IMR-90 (cell line): ENCODE data around the gene COL25A1. TPM values are rescaled to one million over a fixed set of nuclear protein-coding genes. Genes with fewer than 3 reads are reported as not detected.

Experiments used
- ATAC-seq: fragments of 200-7000 bp; cut with Tn5 transposase; 2 replicates; pipeline ENCODE4 v1.9.1; 2020; ENCODE audit warnings: low read depth, mild to moderate bottlenecking, moderate library complexity
- BruUV-seq: library from RNA; stranded (reverse); fragments of 400-500 nt; replicated peaks from 2 replicates; lab custom pipeline; 2021; lab: Mats Ljungman, UMichigan
- CTCF ChIA-PET: fragments of 300-600 bp; formaldehyde crosslinking; extraction: SDS; loops from one replicate; lab custom pipeline; 2021; ENCODE audit warnings: antibody characterized with exemption; lab: Yijun Ruan, JAX
- POLR2A ChIA-PET: fragments of 300-600 bp; sonication (Branson Sonifier 250); formaldehyde crosslinking; loops from one replicate; lab custom pipeline; 2022; ENCODE audit warnings: antibody characterized with exemption; ENCODE audit not compliant: unreplicated experiment; lab: Charles Lee
- DNase-seq: peaks from one replicate; pipeline ENCODE4 v3.0.0; 2013
- H2AFZ ChIP-seq: replicated peaks from 2 replicates; pipeline ENCODE3; 2013; ENCODE audit warnings: low read length, mild to moderate bottlenecking; ENCODE audit not compliant: poor library complexity
- H2AK5ac ChIP-seq: 2 replicates; pipeline ENCODE4 v1.6.1; 2013; ENCODE audit warnings: low read depth, low read length, inconsistent platforms
- H2AK9ac ChIP-seq: replicated peaks from 2 replicates; pipeline ENCODE3; 2013; ENCODE audit warnings: mild to moderate bottlenecking, low read depth, low read length, moderate library complexity; ENCODE audit not compliant: poor library complexity
- H2BK120ac ChIP-seq: 2 replicates; pipeline ENCODE4 v1.6.1; 2013; ENCODE audit warnings: low read depth, low read length, inconsistent platforms
- H2BK15ac ChIP-seq: 3 replicates; pipeline ENCODE4 v1.6.1; 2013; ENCODE audit warnings: low read depth, low read length, inconsistent platforms
- H2BK20ac ChIP-seq: 2 replicates; pipeline ENCODE4 v1.6.1; 2013; ENCODE audit warnings: low read depth, mild to moderate bottlenecking, inconsistent platforms, low read length, moderate library complexity
- H2BK5ac ChIP-seq: 2 replicates; pipeline ENCODE4 v1.6.1; 2013; ENCODE audit warnings: mild to moderate bottlenecking, low read depth, low read length, inconsistent platforms; ENCODE audit not compliant: poor library complexity, severe bottlenecking
- H3K14ac ChIP-seq: replicated peaks from 2 replicates; pipeline ENCODE4 v1.6.1; 2013; ENCODE audit warnings: low read depth, low read length, inconsistent platforms
- H3K18ac ChIP-seq: 2 replicates; pipeline ENCODE4 v1.6.1; 2013; ENCODE audit warnings: low read depth, low read length, control low read depth
- H3K23ac ChIP-seq: 2 replicates; pipeline ENCODE4 v1.6.1; 2013; ENCODE audit warnings: low read depth, low read length, inconsistent platforms
- H3K27ac ChIP-seq: 2 replicates; pipeline ENCODE4 v1.5.1; 2013; ENCODE audit warnings: mild to moderate bottlenecking, control low read depth, low read length; ENCODE audit not compliant: insufficient read depth
- H3K27me3 ChIP-seq: 2 replicates; pipeline ENCODE4 v1.6.1; 2013; ENCODE audit warnings: low read length; ENCODE audit not compliant: control insufficient read depth, insufficient read depth
- H3K36me3 ChIP-seq: 2 replicates; pipeline ENCODE4 v1.6.1; 2013; ENCODE audit warnings: low read length, mixed read lengths; ENCODE audit not compliant: control insufficient read depth, insufficient read depth
- H3K4ac ChIP-seq: 2 replicates; pipeline ENCODE4 v1.6.1; 2013; ENCODE audit warnings: low read depth, low read length, inconsistent platforms
- H3K4me1 ChIP-seq: 2 replicates; pipeline ENCODE4 v1.6.1; 2013; ENCODE audit warnings: low read length, mixed read lengths; ENCODE audit not compliant: control insufficient read depth, insufficient read depth
- H3K4me2 ChIP-seq: 2 replicates; pipeline ENCODE4 v1.6.1; 2013; ENCODE audit warnings: low read depth, mild to moderate bottlenecking, control low read depth, low read length, moderate library complexity
- H3K4me3 ChIP-seq: 2 replicates; pipeline ENCODE4 v1.5.1; 2013; ENCODE audit warnings: low read depth, mild to moderate bottlenecking, control low read depth, low read length, moderate library complexity; ENCODE audit not compliant: insufficient read depth
- H3K56ac ChIP-seq: 2 replicates; pipeline ENCODE4 v1.6.1; 2013; ENCODE audit warnings: low read length, inconsistent platforms; ENCODE audit not compliant: insufficient read depth; ENCODE audit errors: extremely low read depth
- H3K79me1 ChIP-seq, 2 experiments: 2 replicates each; pipeline ENCODE4 v1.6.1; 2013; ENCODE audit warnings: low read length in 2 of 2, inconsistent platforms in 1 of 2, low read depth in 1 of 2
- H3K9ac ChIP-seq: 2 replicates; pipeline ENCODE4 v1.6.1; 2013; ENCODE audit warnings: low read depth, low read length, control low read depth
- H3K9me1 ChIP-seq: 2 replicates; pipeline ENCODE4 v1.6.1; 2013; ENCODE audit warnings: low read length, inconsistent platforms; ENCODE audit not compliant: insufficient read depth
- H3K9me3 ChIP-seq: 2 replicates; pipeline ENCODE4 v1.6.1; 2013; ENCODE audit warnings: low read length; ENCODE audit not compliant: control insufficient read depth, insufficient read depth
- H4K20me1 ChIP-seq: 2 replicates; pipeline ENCODE4 v1.6.1; 2013; ENCODE audit warnings: low read length, inconsistent platforms; ENCODE audit not compliant: insufficient read depth
- H4K5ac ChIP-seq: 2 replicates; pipeline ENCODE4 v1.6.1; 2013; ENCODE audit warnings: mild to moderate bottlenecking, low read depth, low read length, control low read depth
- H4K8ac ChIP-seq, 2 experiments: 2 replicates each; pipeline ENCODE4 v1.6.1; 2013; ENCODE audit warnings: low read depth in 2 of 2, low read length in 2 of 2, control low read depth in 1 of 2, inconsistent platforms in 1 of 2
- H4K91ac ChIP-seq: 2 replicates; pipeline ENCODE4 v1.6.1; 2013; ENCODE audit warnings: low read depth, low read length, inconsistent platforms; ENCODE audit not compliant: insufficient read depth
- CHD1 ChIP-seq: IDR thresholded peaks from 2 replicates; pipeline ENCODE4 v1.6.1; 2012; ENCODE audit warnings: low read depth, low read length, improper control_type of control experiment
- MXI1 ChIP-seq: IDR thresholded peaks from 2 replicates; pipeline ENCODE4 v1.6.1; 2012; ENCODE audit warnings: low read depth, mild to moderate bottlenecking, low read length, moderate library complexity, borderline replicate concordance
- SMC3 ChIP-seq: fragments of 150-350 bp; IDR thresholded peaks from 2 replicates; pipeline ENCODE4 v1.6.1; 2016; ENCODE audit warnings: low read depth, mild to moderate bottlenecking, antibody characterized with exemption, low read length, moderate library complexity
- WGBS, 2 experiments: methylation state at CpG; one replicate each; pipeline versions ENCODE4 v1.1.5 to v1.1.7; 2013; ENCODE audit warnings: missing lambda C conversion rate in 2 of 2; ENCODE audit not compliant: insufficient read length in 1 of 2; ENCODE audit errors: extremely low coverage in 2 of 2; 5-methylcytosine and 5-hydroxymethylcytosine counted together
- dilution Hi-C: fragments of 300-500 bp; cut with HindIII; formaldehyde crosslinking; loops from one replicate; pipeline ENCODE4 v1.14.3; 2018; ENCODE audit warnings: low sequenced_read_pairs; ENCODE audit not compliant: unreplicated experiment
- in situ Hi-C: fragments of 300-500 bp; cut with MboI; formaldehyde crosslinking; loops from 3 replicates; pipeline ENCODE4 v1.14.3; 2019; ENCODE audit warnings: low sequenced_read_pairs, inconsistent platforms, mixed read lengths
- intact Hi-C: fragments of 100-400 bp; cut with micrococcal nuclease; formaldehyde crosslinking; loops from 2 replicates; pipeline ENCODE4 v1.10.0; 2022
- polyA plus RNA-seq, 3 experiments: library from polyadenylated mRNA; depleted of rRNA; stranded (reverse); fragments of >200 nt; gene quantifications; 2 replicates each; pipeline ENCODE4 v1.2.3, GENCODE V29; 2012; ENCODE audit warnings: low replicate concordance in 1 of 3
- total RNA-seq: library from RNA; depleted of rRNA; stranded (reverse); fragments of >200 nt; gene quantifications from 2 replicates; pipeline ENCODE4 v1.2.3, GENCODE V29; 2012

The COL25A1 gene
- total and polyA plus RNA-seq, 2 of the 4 experiments (the other 2 are of a cell fraction): under 0.01 to 0.05 TPM

- H4K20me1 ChIP-seq: no peaks in the 10 kb centered on the region
- no peaks in the 10 kb centered on the region; the same call in none of the 2 replicates for H3K27me3 ChIP-seq
- H2BK120ac ChIP-seq: no peak overlapping the region
- H4K8ac ChIP-seq: no peak overlapping the region
- no peak overlapping the region for H3K4me3 ChIP-seq
- ATAC-seq (no peak), DNase-seq (no peak)
- no peaks in the 10 kb centered on the region for H3K9me3 ChIP-seq
- H3K4ac ChIP-seq: no peak overlapping the region
- dilution Hi-C loops (no loop called here), in situ Hi-C loops (no loop called here), intact Hi-C loops (no loop called here)
- H3K9me1 ChIP-seq: no peaks in the 10 kb centered on the region
- H3K27ac ChIP-seq: no peak overlapping the region
- H2BK15ac ChIP-seq: no peak overlapping the region
- H2AFZ ChIP-seq: no peak overlapping the region
- H2BK20ac ChIP-seq: no peak overlapping the region
- 100% methylated on average over 1 of the region's 1 CpG; no CpG with 5 or more reads in 1 of the 2 experiments for WGBS, 2 experiments
- no TSS peak for BruUV-seq
- H2AK5ac ChIP-seq: no peak overlapping the region
- POLR2A ChIA-PET: no interaction called here
- H3K18ac ChIP-seq: no peak overlapping the region
- no peak overlapping the region for H2BK5ac ChIP-seq
- H4K5ac ChIP-seq: no peak overlapping the region
- H3K9ac ChIP-seq: no peak overlapping the region
- no peaks in the 10 kb centered on the region for H3K36me3 ChIP-seq
- no peak overlapping the region for H3K4me2 ChIP-seq
- no peaks in the 10 kb centered on the region for H3K4me1 ChIP-seq
- H3K56ac ChIP-seq: no peak overlapping the region
- CTCF ChIA-PET: no interaction called here
- H3K14ac ChIP-seq: no peak overlapping the region
- no peak overlapping the region for H2AK9ac ChIP-seq
- H3K79me1 ChIP-seq: no peaks in the 10 kb centered on the region
- no peak overlapping the region for H3K23ac ChIP-seq
- TF ChIP-seq CHD1 (no peak), SMC3 (no peak), MXI1 (no peak)
- no peak overlapping the region for H4K91ac ChIP-seq
These were observed 89.4 kb downstream of the COL25A1 start for GRCh38 chr4:109213056-109213455.
